ENCODE data around the gene CSKMT. TPM values are rescaled to one million over a fixed set of nuclear protein-coding genes. Genes with fewer than 3 reads are reported as not detected.
A peak's percentile ranks its signal among the peaks of the same experiment; 100 is the strongest.

CSKMT gene
- total RNA-seq, 6 experiments from 2014 or later = 0.74 to 4.1 (median 2.6) TPM

DNA sequence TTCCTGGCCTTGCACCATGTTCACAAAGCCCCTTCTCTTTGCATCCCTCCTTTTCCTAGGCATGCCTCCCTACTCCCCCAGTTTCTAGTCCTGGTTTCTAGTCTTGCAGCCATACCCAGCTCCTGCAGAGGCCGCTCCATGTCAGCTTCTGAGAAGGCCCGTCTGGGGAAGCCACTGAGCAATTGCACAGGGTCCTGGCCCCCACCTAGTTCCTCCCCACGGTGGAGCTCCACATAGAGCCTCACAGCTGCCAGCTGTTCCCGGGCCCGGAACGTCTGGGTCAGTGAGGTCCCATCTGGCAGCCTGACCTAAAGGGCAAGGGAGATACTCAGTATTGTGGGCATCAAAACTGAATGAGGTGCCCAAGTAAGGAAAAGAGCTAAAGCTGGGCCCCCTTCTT, 11.6 kb downstream of the CSKMT start:
- H3K4me3 ChIP-seq = no peak overlapping the region

DNA sequence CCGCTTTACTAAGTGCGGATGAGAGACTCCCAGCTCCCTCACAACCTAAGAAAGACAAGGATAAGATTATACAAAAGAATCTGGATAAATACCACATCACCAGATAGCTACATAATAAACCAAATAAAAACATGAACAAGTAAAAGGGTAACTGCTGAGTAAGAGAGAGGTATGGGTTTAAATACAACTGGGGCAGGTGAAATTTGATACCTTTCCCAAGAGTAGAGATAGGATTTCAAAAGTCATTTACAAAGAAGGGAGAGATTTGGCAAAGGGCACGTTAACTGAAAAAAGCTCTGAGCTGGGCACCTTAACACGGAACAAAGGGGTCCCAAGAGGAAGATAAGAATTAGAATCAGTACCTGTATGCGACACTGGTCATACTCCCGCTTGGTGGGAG, 12.0 kb downstream of the CSKMT start:
- no peaks in the 10 kb centered on the region for H3K9me3 ChIP-seq
- intact Hi-C loops (cut with DNase I) = loop anchor here in 1 of 2 donors (10.0 kb wide), 1 partner anchor 62 kb away; the partner anchor contains the start of genes EML3 and ROM1
- no peak for TF ChIP-seq POLR2A (IDR thresholded peaks at IDR 0.05)
- TF ChIP-seq, protein P1, sequence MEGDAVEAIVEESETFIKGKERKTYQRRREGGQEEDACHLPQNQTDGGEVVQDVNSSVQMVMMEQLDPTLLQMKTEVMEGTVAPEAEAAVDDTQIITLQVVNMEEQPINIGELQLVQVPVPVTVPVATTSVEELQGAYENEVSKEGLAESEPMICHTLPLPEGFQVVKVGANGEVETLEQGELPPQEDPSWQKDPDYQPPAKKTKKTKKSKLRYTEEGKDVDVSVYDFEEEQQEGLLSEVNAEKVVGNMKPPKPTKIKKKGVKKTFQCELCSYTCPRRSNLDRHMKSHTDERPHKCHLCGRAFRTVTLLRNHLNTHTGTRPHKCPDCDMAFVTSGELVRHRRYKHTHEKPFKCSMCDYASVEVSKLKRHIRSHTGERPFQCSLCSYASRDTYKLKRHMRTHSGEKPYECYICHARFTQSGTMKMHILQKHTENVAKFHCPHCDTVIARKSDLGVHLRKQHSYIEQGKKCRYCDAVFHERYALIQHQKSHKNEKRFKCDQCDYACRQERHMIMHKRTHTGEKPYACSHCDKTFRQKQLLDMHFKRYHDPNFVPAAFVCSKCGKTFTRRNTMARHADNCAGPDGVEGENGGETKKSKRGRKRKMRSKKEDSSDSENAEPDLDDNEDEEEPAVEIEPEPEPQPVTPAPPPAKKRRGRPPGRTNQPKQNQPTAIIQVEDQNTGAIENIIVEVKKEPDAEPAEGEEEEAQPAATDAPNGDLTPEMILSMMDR (IDR thresholded peaks at IDR 0.05) = no peak
- ATAC-seq = no peak
- DNase-seq = no peak
- no peak overlapping the region for H3K4me3 ChIP-seq
- no peak overlapping the region for H3K27ac ChIP-seq
- WGBS (ENCODE audit: insufficient coverage, low coverage, low lambda C conversion rate, missing lambda C conversion rate) = 58% methylated on average over 5 of the region's 6 CpGs
- peaks cover 0 to 26% (median 0%) of the 10 kb centered on the region in 4 donors for H3K36me3 ChIP-seq
- peaks cover 0 to 31% (median 13%) of the 10 kb centered on the region in 4 donors for H3K4me1 ChIP-seq
- H3K27me3 ChIP-seq = no peaks in the 10 kb centered on the region

More for the DNA sequence above, 11.6 kb downstream of the CSKMT start:
- Histone ChIP-seq H3K27ac (no peak overlapping the region), H3K9me3 (no peaks in the 10 kb centered on the region), H3K27me3 (no peaks in the 10 kb centered on the region), H3K36me3 (peaks cover 0 to 26% (median 0%) of the 10 kb centered on the region in 4 donors), H3K4me1 (peaks cover 0 to 32% (median 13%) of the 10 kb centered on the region in 4 donors)
- intact Hi-C loops (cut with DNase I) = loop anchor here in 1 of 2 donors (10.0 kb wide), 1 partner anchor 62 kb away; the partner anchor contains the start of genes EML3 and ROM1
- TF ChIP-seq, protein P1 (IDR thresholded peaks at IDR 0.05) = no peak
- TF ChIP-seq POLR2A (IDR thresholded peaks at IDR 0.05) = no peak
- DNase-seq = no peak
- no peak for ATAC-seq
- 28% methylated on average over 5 of the region's 6 CpGs for WGBS (ENCODE audit: insufficient coverage, low coverage, low lambda C conversion rate, missing lambda C conversion rate)

DNA sequence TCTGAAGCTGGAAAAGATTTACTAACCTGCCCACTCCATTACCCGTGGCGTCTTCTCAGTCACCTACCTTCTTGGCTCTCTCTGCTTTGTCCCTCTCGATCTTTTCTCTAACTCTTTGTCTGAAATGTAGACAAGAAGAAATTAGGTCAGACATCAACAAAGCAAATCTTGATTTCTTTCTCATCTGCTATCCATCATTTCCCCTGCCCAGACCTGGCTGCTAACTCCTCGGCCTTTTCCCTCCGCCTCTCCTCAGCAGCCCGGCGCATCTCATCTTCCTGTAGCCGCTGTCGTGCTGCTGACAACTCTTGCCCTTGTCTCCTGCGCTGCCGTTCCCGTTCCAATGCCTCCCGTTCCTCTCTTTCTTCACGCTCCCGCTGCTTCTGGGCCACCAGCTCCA, 12.6 kb downstream of the CSKMT start:
- no peak overlapping the region for H3K27ac ChIP-seq
- no peaks in the 10 kb centered on the region for H3K27me3 ChIP-seq
- H3K9me3 ChIP-seq = no peaks in the 10 kb centered on the region
- H3K4me1 ChIP-seq = peaks cover 0 to 25% (median 12%) of the 10 kb centered on the region in 4 donors
- intact Hi-C loops (cut with DNase I) = loop anchor here in 1 of 2 donors (10.0 kb wide), 1 partner anchor 63 kb away; the partner anchor contains the start of genes EML3 and ROM1
- peaks cover 0 to 26% (median 0%) of the 10 kb centered on the region in 4 donors for H3K36me3 ChIP-seq
- WGBS (ENCODE audit: insufficient coverage, low coverage, low lambda C conversion rate, missing lambda C conversion rate) = 78% methylated on average over 14 of the region's 15 CpGs
- DNase-seq (no peak), ATAC-seq (no peak)
- peak overlapping the region in 1 of 3 donors; percentile 99 for H3K4me3 ChIP-seq
- TF ChIP-seq POLR2A (IDR thresholded peaks at IDR 0.05) = no peak
- TF ChIP-seq, protein P1 (IDR thresholded peaks at IDR 0.05) = no peak

DNA sequence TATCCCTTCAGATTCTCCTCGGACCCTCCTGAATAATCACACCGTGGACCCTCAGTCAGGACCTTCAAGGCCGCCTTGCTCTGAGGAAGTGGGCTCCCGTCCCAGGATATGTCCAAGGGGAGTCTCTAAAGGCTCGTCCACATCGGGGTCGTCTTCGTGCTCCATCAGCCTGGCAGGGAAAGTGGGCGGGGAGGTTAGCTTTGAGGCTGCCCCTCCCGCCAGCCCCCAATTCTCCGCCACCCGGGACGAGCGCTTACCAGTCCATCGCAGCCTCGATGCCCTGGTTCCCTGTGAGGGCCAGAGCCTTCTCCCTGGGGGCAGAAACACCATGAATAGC, 13.3 kb downstream of the CSKMT start:
- Histone ChIP-seq H3K4me1 (peaks cover 0 to 19% (median 8%) of the 10 kb centered on the region in 4 donors), H3K4me3 (peak overlapping the region; percentile 96 to 99 (median 98)), H3K36me3 (peaks cover 0 to 23% (median 0%) of the 10 kb centered on the region in 4 donors), H3K27me3 (no peaks in the 10 kb centered on the region), H3K9me3 (no peaks in the 10 kb centered on the region), H3K27ac (peak overlapping the region; percentile 43 to 78 (median 71))
- WGBS (ENCODE audit: insufficient coverage, low coverage, low lambda C conversion rate, missing lambda C conversion rate) = 0% methylated on average over 6 of the region's 16 CpGs
- no peak for DNase-seq
- no peak for TF ChIP-seq POLR2A (IDR thresholded peaks at IDR 0.05)
- TF ChIP-seq, protein P1 (IDR thresholded peaks at IDR 0.05) = no peak
- intact Hi-C loops (cut with DNase I) = loop anchor here in 1 of 2 donors (10.0 kb wide), 1 partner anchor 64 kb away; the partner anchor contains the start of genes EML3 and ROM1
- peak in 1 of 4 donors; percentile 8 for ATAC-seq

All from right lobe of liver (tissue), 6 donors.